Lung (tissue), 12 donors: ENCODE results near the gene MDGA2. TPM values are rescaled to one million over a fixed set of nuclear protein-coding genes. Genes with fewer than 3 reads are reported as not detected.

Experiments used
- ATAC-seq: fragments of 200-7000 bp; cut with Tn5 transposase; one replicate; pipeline ENCODE4 v1.9.1; 2020; ENCODE audit warnings: moderate number of reproducible peaks; ENCODE audit not compliant: insufficient read depth, low FRiP score
- DNase-seq, 3 donors: peaks; one replicate each; pipeline ENCODE4 v3.0.0-alpha.2; 2013 to 2017
- H3K27ac ChIP-seq, 2 donors: one replicate each; pipeline ENCODE4 v1.5.1; 2013; ENCODE audit warnings: mild to moderate bottlenecking in 2 of 2, moderate library complexity in 2 of 2, control low read depth in 1 of 2, inconsistent platforms in 1 of 2, low read depth in 1 of 2, low read length in 1 of 2
- H3K27me3 ChIP-seq, 3 donors: one replicate each; pipeline ENCODE4 v1.5.1; 2013; ENCODE audit warnings: low read length in 2 of 3; ENCODE audit not compliant: control insufficient read depth in 3 of 3, insufficient read depth in 3 of 3
- H3K36me3 ChIP-seq, 4 donors: one replicate each; pipeline ENCODE4 v1.5.1; 2013; ENCODE audit warnings: low read length in 4 of 4, mild to moderate bottlenecking in 1 of 4, moderate library complexity in 1 of 4; ENCODE audit not compliant: control insufficient read depth in 4 of 4, insufficient read depth in 4 of 4
- H3K4me1 ChIP-seq, 5 donors: one replicate each; pipeline ENCODE4 v1.5.1; 2013; ENCODE audit warnings: low read length in 5 of 5, mild to moderate bottlenecking in 2 of 5, moderate library complexity in 1 of 5; ENCODE audit not compliant: control insufficient read depth in 5 of 5, insufficient read depth in 5 of 5
- H3K4me3 ChIP-seq: one replicate; pipeline ENCODE4 v1.5.1; 2013; ENCODE audit warnings: mild to moderate bottlenecking, control low read depth, moderate library complexity
- H3K9ac ChIP-seq, 2 donors: one replicate each; pipeline ENCODE4 v1.5.1; 2013; ENCODE audit warnings: low read length in 2 of 2, control low read depth in 1 of 2; ENCODE audit not compliant: insufficient read depth in 1 of 2
- H3K9me3 ChIP-seq, 4 donors: one replicate each; pipeline ENCODE4 v1.5.1; 2013; ENCODE audit warnings: low read length in 3 of 4, mild to moderate bottlenecking in 1 of 4, moderate library complexity in 1 of 4; ENCODE audit not compliant: control insufficient read depth in 4 of 4, insufficient read depth in 3 of 4
- WGBS, 2 donors: extraction: QIAGEN DNeasy Blood & Tissue Kit; methylation state at CpG; one replicate each; pipeline ENCODE4 v1.1.7; 2013; 5-methylcytosine and 5-hydroxymethylcytosine counted together
- polyA plus RNA-seq, 2 donors: library from polyadenylated mRNA; stranded (reverse); fragments of 200-250 nt; gene quantifications; one replicate each; pipeline ENCODE4 v1.2.1, GENCODE V29; 2013
- total RNA-seq, 2 donors: library from RNA; depleted of rRNA in 1 of 2; stranded (reverse); fragments of >200 nt in 1 of 2; gene quantifications; one replicate each; pipeline ENCODE4 v1.2.1, GENCODE V29; 2014 to 2021
- TF ChIP-seq, protein P1 (sequence below): IDR thresholded peaks from 2 replicates; pipeline ENCODE4 v1.5.1; 2012; ENCODE audit warnings: mild to moderate bottlenecking; ENCODE audit errors: control extremely low read depth, extremely low read depth
- donor health status: control.
- donor health status: control.
- donor health status: Bipolar disorder and iron deficiency.
- donor health status: healthy.
- donor health status: DM: yes; HTN: yes; CAD: no.

MDGA2 gene
- total and polyA plus RNA-seq, 4 donors, result 0.03 to 3.2 TPM; not detected in 2

DNA sequence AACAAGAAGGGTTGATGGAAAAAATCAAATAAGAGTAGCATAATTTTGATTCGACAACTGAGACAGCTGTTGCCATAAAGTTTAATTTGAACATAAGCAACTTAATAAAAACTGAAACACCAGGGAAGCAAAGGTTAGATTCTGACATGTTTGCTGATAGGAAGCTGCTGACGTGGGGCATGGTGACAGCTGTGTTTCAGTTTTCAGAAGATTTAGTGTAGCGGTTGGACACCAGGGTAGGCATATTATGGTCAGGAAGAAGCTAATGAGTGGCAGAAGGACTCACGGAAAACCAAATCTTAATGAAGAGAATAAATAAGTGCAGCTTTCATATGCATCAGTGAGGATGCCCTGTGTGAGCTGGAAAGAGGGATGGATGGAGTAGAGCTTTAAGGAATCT lies 687.1 kb downstream of the MDGA2 start:
- H3K9me3 ChIP-seq, result no peaks in the 10 kb centered on the region
- no peaks in the 10 kb centered on the region for H3K4me1 ChIP-seq
- H3K36me3 ChIP-seq, result no peaks in the 10 kb centered on the region
- no peak overlapping the region for H3K27ac ChIP-seq
- DNase-seq (no peak), ATAC-seq (no peak)
- H3K27me3 ChIP-seq, result no peaks in the 10 kb centered on the region
- WGBS, 2 donors, result 85 to 91% methylated on average over 4 of the region's 4 CpGs
- no peak overlapping the region for H3K4me3 ChIP-seq
- no peak overlapping the region for H3K9ac ChIP-seq
- TF ChIP-seq, protein P1, sequence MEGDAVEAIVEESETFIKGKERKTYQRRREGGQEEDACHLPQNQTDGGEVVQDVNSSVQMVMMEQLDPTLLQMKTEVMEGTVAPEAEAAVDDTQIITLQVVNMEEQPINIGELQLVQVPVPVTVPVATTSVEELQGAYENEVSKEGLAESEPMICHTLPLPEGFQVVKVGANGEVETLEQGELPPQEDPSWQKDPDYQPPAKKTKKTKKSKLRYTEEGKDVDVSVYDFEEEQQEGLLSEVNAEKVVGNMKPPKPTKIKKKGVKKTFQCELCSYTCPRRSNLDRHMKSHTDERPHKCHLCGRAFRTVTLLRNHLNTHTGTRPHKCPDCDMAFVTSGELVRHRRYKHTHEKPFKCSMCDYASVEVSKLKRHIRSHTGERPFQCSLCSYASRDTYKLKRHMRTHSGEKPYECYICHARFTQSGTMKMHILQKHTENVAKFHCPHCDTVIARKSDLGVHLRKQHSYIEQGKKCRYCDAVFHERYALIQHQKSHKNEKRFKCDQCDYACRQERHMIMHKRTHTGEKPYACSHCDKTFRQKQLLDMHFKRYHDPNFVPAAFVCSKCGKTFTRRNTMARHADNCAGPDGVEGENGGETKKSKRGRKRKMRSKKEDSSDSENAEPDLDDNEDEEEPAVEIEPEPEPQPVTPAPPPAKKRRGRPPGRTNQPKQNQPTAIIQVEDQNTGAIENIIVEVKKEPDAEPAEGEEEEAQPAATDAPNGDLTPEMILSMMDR, result no peak

DNA sequence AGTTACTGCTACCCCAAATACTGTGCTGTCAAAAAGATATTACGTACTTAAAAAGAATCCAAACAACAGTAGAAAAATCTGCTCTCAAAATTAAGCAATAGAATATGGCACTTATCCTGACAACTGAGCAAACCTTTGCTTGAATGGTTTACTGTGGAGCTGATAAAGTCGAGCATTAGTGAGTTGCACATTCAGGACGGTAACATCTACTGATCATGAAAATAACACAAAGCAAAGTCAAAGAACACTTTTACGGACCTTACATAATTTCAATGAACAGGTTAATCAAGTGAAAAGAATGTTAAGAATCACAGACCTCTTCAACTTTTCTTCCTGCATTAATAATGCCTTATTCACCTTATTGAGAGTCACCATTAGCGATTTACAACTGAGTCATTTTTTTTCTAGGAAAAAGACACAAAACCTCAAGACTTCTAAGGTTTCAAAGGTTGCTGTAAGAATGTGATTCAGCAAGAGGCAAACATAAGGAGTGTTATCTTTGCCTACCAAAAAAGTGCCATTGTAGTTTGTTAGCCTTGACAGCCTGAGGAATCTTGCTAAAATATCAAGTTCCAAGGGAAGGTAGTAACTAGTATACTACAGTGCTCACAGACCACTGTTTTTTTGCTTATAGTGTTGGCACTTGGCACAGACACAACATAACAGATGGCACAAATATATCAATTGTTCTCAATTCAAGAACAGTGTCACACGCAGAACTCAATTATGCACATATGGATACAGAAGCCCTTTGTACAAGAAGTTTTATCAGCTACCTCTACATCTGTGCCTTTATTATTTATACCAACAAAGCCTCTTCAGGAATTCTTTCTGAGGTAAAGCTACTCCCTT lies 689.6 kb downstream of the MDGA2 start:
- 68 to 72% methylated on average over 6 of the region's 6 CpGs for WGBS, 2 donors
- no peak overlapping the region for H3K9ac ChIP-seq
- peak in 2 of 3 donors; percentile 13 to 18 for DNase-seq
- TF ChIP-seq, protein P1, result no peak
- H3K27me3 ChIP-seq, result no peaks in the 10 kb centered on the region
- no peaks in the 10 kb centered on the region for H3K9me3 ChIP-seq
- no peaks in the 10 kb centered on the region for H3K36me3 ChIP-seq
- peak; percentile 73 for ATAC-seq
- H3K27ac ChIP-seq, result no peak overlapping the region
- H3K4me3 ChIP-seq, result no peak overlapping the region
- no peaks in the 10 kb centered on the region for H3K4me1 ChIP-seq

DNA sequence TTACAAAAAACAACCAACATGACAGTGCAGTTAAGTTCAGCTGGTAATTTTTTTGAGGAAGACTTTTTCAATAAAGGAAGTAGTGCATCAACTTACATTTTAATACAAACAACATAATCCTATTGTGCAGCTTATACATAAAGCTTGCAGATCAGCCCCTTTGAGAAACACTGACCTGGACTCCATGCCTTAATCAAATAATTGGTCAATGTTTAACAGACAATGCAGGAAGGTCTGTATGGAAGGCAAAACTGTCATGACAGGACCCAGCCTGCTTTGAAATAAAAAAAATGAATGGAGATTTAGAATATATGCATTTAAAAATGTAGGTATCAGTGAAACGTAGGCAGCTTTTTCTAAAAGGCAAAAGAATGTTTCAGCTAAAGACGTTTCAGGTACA lies 702.1 kb downstream of the MDGA2 start:
- no peaks in the 10 kb centered on the region for H3K9me3 ChIP-seq
- 70 to 81% methylated on average over 2 of the region's 2 CpGs for WGBS, 2 donors

More for the DNA sequence above, 702.1 kb downstream of the MDGA2 start:
- Histone ChIP-seq H3K27me3 (no peaks in the 10 kb centered on the region), H3K4me3 (no peak overlapping the region), H3K36me3 (no peaks in the 10 kb centered on the region), H3K9ac (no peak overlapping the region), H3K27ac (no peak overlapping the region), H3K4me1 (no peaks in the 10 kb centered on the region)
- TF ChIP-seq, protein P1, result no peak
- DNase-seq (no peak), ATAC-seq (no peak)
